ENCODE results near the gene DCST1. TPM values are rescaled to one million over a fixed set of nuclear protein-coding genes. Genes with fewer than 3 reads are reported as not detected.

Gene DCST1
- total and polyA plus RNA-seq, 2 donors (not counting 3 experiments of a cell fraction or from before 2014, with no cell fraction given) = not detected

- Histone ChIP-seq H3K4me2 (ENCODE audit: insufficient read depth, low read length) (no peak overlapping the region), H3K79me2 (ENCODE audit: control insufficient read depth, insufficient read depth, low read length) (peaks cover 5% of the 10 kb centered on the region), H3K9ac (replicated peaks; ENCODE audit: extremely low read depth, insufficient read depth, low read length) (no peak overlapping the region), H3K36me3 (ENCODE audit: control insufficient read depth in 2 of 2, extremely low read depth in 1 of 2, insufficient read depth in 2 of 2, low read length in 2 of 2) (peaks cover 12 to 42% of the 10 kb centered on the region in 2 experiments), H3K9me3 (replicated peaks; ENCODE audit: control insufficient read depth, insufficient read depth, low read length) (no peaks in the 10 kb centered on the region), H2AFZ (ENCODE audit: low read depth, low read length) (no peak overlapping the region), H3K4me1 (ENCODE audit: control insufficient read depth, extremely low read depth, insufficient read depth, low read length) (peaks cover 10% of the 10 kb centered on the region), H4K20me1 (replicated peaks; ENCODE audit: control insufficient read depth, extremely low read depth, insufficient read depth, low read length) (no peaks in the 10 kb centered on the region), H3K4me3 (replicated peaks in 1 of 3; ENCODE audit: insufficient read depth in 1 of 3, low read depth in 1 of 3, low read length in 3 of 3) (no peak overlapping the region), H3K9me1 (replicated peaks; ENCODE audit: control insufficient read depth, extremely low read depth, insufficient read depth, low read length) (no peaks in the 10 kb centered on the region), H3K27ac (ENCODE audit: insufficient read depth, low read depth, low read length) (no peak overlapping the region), H3K27me3 (ENCODE audit: control insufficient read depth in 2 of 2, insufficient read depth in 2 of 2, low read length in 2 of 2) (no peaks in the 10 kb centered on the region)
- TF ChIP-seq MYC (IDR thresholded peaks at IDR 0.05; ENCODE audit: low read depth, low read length) = no peak
- TF ChIP-seq, protein P1, sequence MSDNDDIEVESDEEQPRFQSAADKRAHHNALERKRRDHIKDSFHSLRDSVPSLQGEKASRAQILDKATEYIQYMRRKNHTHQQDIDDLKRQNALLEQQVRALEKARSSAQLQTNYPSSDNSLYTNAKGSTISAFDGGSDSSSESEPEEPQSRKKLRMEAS (IDR thresholded peaks at IDR 0.05; ENCODE audit: insufficient read depth, insufficient read length) = no peak
- no peak for TF ChIP-seq EZH2 (IDR thresholded peaks at IDR 0.05; ENCODE audit: borderline replicate concordance, low read depth, low read length, severe bottlenecking)
- TF ChIP-seq JUN (IDR thresholded peaks at IDR 0.05; ENCODE audit: borderline replicate concordance, insufficient read depth, insufficient read length, low read depth) = no peak
- no peak for TF ChIP-seq FOS (IDR thresholded peaks at IDR 0.05; ENCODE audit: borderline replicate concordance, insufficient read depth, low read length)
- TF ChIP-seq GATA2 (IDR thresholded peaks at IDR 0.05; ENCODE audit: insufficient read depth, insufficient read length, low read depth, low read length) = no peak
- TF ChIP-seq CTCF (IDR thresholded peaks at IDR 0.05; ENCODE audit: extremely low read depth in 1 of 2, insufficient read depth in 1 of 2, low read depth in 1 of 2, low read length in 2 of 2) = no peak
- no peak for TF ChIP-seq POLR2AphosphoS5 (IDR thresholded peaks at IDR 0.05; ENCODE audit: insufficient read depth, low read depth, low read length)
- TF ChIP-seq POLR2A (IDR thresholded peaks at IDR 0.05; ENCODE audit: low read depth, low read length) = no peak
- ChIA-PET CTCF (interaction anchor here (0.6 to 3.7 kb wide), 15 partner anchors 9 to 301 kb away, joined by 3 to 67 read pairs (median 6); partner anchors contain the start of genes ADAM15, CKS1B, FLAD1 and KRTCAP2), POLR2A (interaction anchor here (1.1 kb wide), 1 partner anchor 62 kb away, joined by 3 read pairs; no protein-coding TSS in a partner anchor)
- FAIRE-seq = no peak
- no TSS peak for BruUV-seq (replicated peaks)
- intact Hi-C loops (cut with micrococcal nuclease) = loop anchor here (1.0 kb wide), 4 partner anchors 8 to 154 kb away; no protein-coding TSS in a partner anchor
- dilution Hi-C loops (cut with MboI; ENCODE audit: extremely low pct_ligation_motif_present, low sequenced_read_pairs) = no loop called here
- DNase-seq (ENCODE audit: low read depth, low spot score) = no peak
These were observed 27.1 kb downstream of the DCST1 start for GRCh38 chr1:155060736-155061135.
